ENCODE data around the gene RANBP9. TPM values are rescaled to one million over a fixed set of nuclear protein-coding genes. Genes with fewer than 3 reads are reported as not detected.

RANBP9 gene
- total RNA-seq, 1 donor from 2014 or later: 42.1 TPM

Other genes starting within 250 kb of the RANBP9 start
- 9.6 and 10.8 TPM in 2 replicates for gene GFOD1, start 224.2 kb downstream of the RANBP9 start, total RNA-seq
- 8.6 and 10.3 TPM in 2 replicates for gene SIRT5, start 137.2 kb downstream of the RANBP9 start, total RNA-seq
- gene NOL7, start 96.5 kb downstream of the RANBP9 start, total RNA-seq: 62.0 and 63.7 TPM in 2 replicates
- gene MCUR1, start 102.7 kb upstream of the RANBP9 start, total RNA-seq: 21.5 and 21.8 TPM in 2 replicates
- 5.4 and 8.3 TPM in 2 replicates for gene RNF182, start 213.1 kb upstream of the RANBP9 start, total RNA-seq